Measurements from ENCODE around the gene PLCD3. TPM values are rescaled to one million over a fixed set of nuclear protein-coding genes. Genes with fewer than 3 reads are reported as not detected.

Gene PLCD3
- total and polyA plus RNA-seq, 2 of the 13 experiments (the other 11 are each of a cell fraction or from before 2014, with no cell fraction given), result 11.3 to 39.1 TPM

- TF ChIP-seq HOXA9 (CRISPR knock-in tag; IDR thresholded peaks at IDR 0.05; ENCODE audit: borderline replicate concordance), result no peak
- TF ChIP-seq, protein P1, sequence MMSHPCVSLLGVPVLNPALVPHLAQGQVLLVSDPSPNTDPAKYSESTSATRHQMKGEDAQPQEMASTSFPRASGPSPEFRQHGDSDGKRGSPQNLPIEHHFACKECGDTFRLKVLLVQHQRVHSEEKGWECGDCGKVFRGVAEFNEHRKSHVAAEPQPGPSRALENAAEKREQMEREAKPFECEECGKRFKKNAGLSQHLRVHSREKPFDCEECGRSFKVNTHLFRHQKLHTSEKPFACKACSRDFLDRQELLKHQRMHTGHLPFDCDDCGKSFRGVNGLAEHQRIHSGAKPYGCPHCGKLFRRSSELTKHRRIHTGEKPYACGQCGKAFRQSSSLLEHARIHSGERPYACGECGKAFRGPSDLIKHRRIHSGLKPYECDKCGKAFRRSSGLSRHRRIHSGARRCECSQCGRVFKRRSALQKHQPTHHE (CRISPR knock-in tag; IDR thresholded peaks at IDR 0.05; ENCODE audit: borderline replicate concordance), result no peak
- no peak for TF ChIP-seq SOX6 (IDR thresholded peaks at IDR 0.05)
- peak; percentile 35; the same call in 1 of the 2 replicates for TF ChIP-seq SOX6 (CRISPR knock-in tag; IDR thresholded peaks at IDR 0.05)
- TF ChIP-seq PITX1 (CRISPR knock-in tag; IDR thresholded peaks at IDR 0.05), result 0 out of 2 replicates have a peak, but pooled peaks have one; percentile 45
- TF ChIP-seq KMT2A (CRISPR knock-in tag; IDR thresholded peaks at IDR 0.05), result peak; percentile 41; the same call in 1 of the 2 replicates
- TF ChIP-seq ZBTB20 (CRISPR knock-in tag; IDR thresholded peaks at IDR 0.05; ENCODE audit: borderline replicate concordance, low read depth), result no peak
- TF ChIP-seq, protein P2, sequence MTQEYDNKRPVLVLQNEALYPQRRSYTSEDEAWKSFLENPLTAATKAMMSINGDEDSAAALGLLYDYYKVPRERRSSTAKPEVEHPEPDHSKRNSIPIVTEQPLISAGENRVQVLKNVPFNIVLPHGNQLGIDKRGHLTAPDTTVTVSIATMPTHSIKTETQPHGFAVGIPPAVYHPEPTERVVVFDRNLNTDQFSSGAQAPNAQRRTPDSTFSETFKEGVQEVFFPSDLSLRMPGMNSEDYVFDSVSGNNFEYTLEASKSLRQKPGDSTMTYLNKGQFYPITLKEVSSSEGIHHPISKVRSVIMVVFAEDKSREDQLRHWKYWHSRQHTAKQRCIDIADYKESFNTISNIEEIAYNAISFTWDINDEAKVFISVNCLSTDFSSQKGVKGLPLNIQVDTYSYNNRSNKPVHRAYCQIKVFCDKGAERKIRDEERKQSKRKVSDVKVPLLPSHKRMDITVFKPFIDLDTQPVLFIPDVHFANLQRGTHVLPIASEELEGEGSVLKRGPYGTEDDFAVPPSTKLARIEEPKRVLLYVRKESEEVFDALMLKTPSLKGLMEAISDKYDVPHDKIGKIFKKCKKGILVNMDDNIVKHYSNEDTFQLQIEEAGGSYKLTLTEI (CRISPR knock-in tag; conservative IDR thresholded peaks at IDR 0.05), result no peak
- TF ChIP-seq KLF16 (CRISPR knock-in tag; IDR thresholded peaks at IDR 0.05), result no peak
- peak; percentile 49; the same call in 1 of the 2 replicates for TF ChIP-seq RXRA (CRISPR knock-in tag; IDR thresholded peaks at IDR 0.05)
- TF ChIP-seq ZNF761 (CRISPR knock-in tag; conservative IDR thresholded peaks at IDR 0.05), result no peak
- peak; percentile 67 to 72; a peak in 2 of 4 replicates for TF ChIP-seq HMGXB4 (CRISPR knock-in tag; IDR thresholded peaks at IDR 0.05; ENCODE audit: borderline replicate concordance in 1 of 2, low read depth in 1 of 2)
- TF ChIP-seq PATZ1 (CRISPR knock-in tag; IDR thresholded peaks at IDR 0.05), result peak; percentile 64
- TF ChIP-seq SMC3 (IDR thresholded peaks at IDR 0.05; ENCODE audit: low read length), result peak; percentile 85
- TF ChIP-seq, protein P3, sequence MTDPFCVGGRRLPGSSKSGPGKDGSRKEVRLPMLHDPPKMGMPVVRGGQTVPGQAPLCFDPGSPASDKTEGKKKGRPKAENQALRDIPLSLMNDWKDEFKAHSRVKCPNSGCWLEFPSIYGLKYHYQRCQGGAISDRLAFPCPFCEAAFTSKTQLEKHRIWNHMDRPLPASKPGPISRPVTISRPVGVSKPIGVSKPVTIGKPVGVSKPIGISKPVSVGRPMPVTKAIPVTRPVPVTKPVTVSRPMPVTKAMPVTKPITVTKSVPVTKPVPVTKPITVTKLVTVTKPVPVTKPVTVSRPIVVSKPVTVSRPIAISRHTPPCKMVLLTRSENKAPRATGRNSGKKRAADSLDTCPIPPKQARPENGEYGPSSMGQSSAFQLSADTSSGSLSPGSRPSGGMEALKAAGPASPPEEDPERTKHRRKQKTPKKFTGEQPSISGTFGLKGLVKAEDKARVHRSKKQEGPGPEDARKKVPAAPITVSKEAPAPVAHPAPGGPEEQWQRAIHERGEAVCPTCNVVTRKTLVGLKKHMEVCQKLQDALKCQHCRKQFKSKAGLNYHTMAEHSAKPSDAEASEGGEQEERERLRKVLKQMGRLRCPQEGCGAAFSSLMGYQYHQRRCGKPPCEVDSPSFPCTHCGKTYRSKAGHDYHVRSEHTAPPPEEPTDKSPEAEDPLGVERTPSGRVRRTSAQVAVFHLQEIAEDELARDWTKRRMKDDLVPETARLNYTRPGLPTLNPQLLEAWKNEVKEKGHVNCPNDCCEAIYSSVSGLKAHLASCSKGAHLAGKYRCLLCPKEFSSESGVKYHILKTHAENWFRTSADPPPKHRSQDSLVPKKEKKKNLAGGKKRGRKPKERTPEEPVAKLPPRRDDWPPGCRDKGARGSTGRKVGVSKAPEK (CRISPR knock-in tag; IDR thresholded peaks at IDR 0.05; ENCODE audit: borderline replicate concordance), result no peak
- peak; percentile 33; the same call in 1 of the 2 replicates for TF ChIP-seq FOXO1 (CRISPR knock-in tag; IDR thresholded peaks at IDR 0.05)
- TF ChIP-seq STAG1 (CRISPR knock-in tag; IDR thresholded peaks at IDR 0.05), result peak; percentile 85
Measured at GRCh38 chr17:45098869-45099616, 33.3 kb downstream of the PLCD3 start (continued).
